Dedifferentiated amniotic fluid mesenchymal stem cell (primary cell): ENCODE data around the gene TNIK.
A peak's percentile ranks its signal among the peaks of the same experiment; 100 is the strongest.

Experiments used
- DNase-seq: peaks from one replicate; pipeline ENCODE4 v3.0.0-alpha.2; 2016; ENCODE audit errors: extremely low spot score

Gene TNIK

GRCh38 chr3:171192176-171192854 is 267.9 kb downstream of the TNIK start:
- peak; percentile 26 for DNase-seq

- no peak for DNase-seq
These were observed 269.5 kb downstream of the TNIK start for GRCh38 chr3:171190668-171191067.

- DNase-seq: no peak
These were observed 270.7 kb downstream of the TNIK start for GRCh38 chr3:171189394-171190080.

DNA sequence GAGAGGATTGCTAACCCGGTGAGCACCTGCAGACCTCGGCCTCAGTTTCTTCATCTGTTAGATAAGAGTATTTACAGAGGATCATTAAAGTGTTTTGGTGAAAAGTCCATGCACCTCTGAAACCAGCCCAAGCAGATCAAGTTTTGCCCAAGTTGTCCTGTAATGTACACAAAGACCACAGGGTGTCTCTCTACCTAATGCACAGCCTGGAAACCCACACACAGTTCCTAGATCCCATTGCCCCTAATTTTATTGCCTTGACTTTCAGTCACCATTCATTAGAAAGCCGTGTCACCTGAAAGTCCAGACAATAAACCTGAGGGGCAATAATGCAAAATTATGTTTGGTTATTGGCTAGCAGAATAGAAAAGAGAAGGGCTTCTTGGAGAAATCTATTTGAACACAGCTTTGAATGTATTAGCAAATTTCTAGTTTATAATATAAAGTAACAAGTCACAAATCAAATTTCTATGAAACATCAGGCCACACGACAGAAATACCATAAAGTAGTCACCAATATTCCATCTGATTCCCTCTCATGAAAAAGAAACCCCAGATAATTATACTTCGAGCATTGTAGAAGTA is 272.4 kb downstream of the TNIK start:
- DNase-seq: peak; percentile 45

DNA sequence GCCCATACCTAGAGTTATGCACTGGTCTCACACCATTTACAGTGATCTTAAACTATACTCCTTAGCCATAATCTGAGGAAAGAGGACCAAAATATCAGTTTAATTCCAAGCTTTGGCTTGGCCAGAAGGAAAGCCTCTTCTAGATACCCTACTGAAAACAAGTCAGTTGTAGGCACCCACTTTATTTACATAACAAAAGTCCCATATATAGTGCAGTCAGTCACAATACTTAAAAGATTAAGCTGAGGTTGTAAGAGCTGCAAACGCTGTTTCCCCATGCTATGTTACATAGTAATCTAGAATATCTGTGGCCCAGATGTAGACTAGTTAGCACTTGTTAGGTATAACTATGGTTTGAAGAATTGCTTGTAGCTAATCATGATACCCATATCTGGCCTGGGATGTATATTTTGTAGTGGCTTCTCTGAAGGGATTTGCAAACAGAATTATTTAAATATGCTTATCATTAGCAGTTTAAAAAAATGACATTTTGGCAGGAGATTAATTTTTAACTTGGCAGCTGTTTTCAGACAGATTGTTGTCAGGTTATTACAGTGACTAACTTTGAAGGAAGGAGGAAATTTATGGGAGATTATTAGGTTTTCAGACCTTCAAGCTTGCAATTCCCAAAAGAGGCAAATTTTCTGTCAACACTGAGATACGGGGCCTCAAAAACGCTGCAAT is 273.2 kb downstream of the TNIK start:
- no peak for DNase-seq

DNA sequence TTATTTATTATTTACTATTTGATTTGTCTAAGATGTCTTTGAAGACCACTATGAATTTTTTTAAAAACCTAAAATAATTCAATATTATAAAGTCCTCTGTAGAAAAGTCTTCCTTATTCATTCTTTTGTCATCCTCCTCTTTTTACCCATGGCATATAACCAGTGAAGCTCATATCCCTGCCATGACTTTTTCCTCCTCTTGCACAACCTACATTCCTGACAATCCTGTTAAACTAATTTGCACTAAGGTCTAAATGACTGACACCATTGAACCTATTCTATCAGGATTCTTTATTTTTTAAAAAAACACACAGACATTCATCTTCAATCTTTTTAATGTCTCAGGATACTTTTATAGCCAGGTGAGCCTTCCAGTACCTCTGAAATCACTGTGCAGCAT is 273.8 kb downstream of the TNIK start:
- DNase-seq: no peak

DNA sequence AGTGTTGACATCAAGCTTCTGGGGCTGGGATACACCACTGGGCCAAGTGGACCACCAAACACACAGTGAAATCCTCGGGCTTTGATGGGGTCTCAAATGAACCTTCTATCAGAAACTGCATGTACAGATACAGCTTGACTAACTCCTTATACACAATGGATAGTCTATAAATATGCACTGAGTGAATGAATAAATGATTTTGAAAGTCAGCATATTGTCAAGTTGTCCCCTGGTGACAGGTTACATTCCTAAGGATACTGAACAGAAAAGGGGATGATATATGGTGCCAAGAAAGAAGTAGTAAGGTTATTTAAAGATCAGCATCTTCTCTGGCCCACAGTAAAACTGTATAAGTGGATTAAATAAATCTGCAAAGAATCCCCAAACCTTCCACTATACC is 274.2 kb downstream of the TNIK start:
- no peak for DNase-seq

GRCh38 chr3:171184372-171184771 is 275.8 kb downstream of the TNIK start:
- DNase-seq: no peak

- DNase-seq: no peak
These were observed 277.2 kb downstream of the TNIK start for GRCh38 chr3:171183042-171183441.

DNA sequence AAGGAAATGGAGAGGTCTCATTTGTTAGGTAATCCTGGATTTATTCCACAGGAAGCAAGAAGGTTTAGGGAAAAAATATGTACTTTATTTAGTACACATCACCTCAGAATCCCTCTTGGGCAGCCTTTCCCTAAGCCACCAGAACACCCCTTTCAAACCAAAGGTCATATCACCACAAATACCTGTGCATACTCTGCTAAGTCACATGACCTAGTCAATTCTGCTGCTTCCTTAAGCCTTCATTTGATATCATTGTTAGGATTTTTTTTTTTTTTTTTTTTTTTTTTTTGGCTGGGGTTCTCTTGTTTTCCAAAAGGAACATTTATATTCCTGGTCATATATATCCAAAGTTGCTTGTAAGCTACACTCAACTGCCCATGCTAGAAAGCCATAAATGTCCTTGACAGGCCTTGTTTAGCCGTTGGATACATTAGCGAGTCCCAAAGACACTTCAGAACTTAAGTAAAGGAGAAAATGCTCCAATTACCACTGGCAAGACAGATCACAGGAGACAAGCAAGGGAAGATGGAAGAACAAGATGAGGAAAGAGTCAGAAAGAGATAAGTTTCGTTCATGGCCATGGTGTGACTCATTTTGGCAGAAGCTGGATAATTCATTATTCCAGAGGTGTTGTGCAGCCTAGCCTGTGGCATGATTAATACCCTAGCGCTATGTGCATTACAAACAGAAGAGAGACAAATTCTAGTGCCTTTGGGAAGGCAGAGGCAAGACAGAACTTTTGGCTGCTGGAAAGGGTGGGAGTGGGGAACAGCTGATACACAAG is 278.1 kb downstream of the TNIK start:
- DNase-seq: no peak

DNA sequence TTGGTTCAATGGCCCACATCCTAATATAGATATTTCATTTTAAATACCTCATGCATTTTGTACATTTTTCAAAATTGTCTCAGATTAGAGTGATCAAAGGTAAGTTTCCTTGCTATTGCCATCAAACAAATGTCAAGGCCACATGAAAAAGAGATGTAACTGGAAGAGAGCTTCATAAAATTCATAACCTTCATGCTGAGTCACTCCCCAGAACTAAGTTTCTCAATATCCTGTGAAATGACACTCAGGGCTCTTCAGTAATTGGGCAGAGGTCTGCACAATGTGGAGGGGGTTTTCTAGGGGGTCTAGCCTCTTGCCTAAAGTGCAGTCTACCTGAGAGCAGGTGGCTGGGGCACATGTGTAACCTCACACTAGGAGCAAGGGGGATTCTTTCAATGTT is 281.5 kb downstream of the TNIK start:
- no peak for DNase-seq

DNA sequence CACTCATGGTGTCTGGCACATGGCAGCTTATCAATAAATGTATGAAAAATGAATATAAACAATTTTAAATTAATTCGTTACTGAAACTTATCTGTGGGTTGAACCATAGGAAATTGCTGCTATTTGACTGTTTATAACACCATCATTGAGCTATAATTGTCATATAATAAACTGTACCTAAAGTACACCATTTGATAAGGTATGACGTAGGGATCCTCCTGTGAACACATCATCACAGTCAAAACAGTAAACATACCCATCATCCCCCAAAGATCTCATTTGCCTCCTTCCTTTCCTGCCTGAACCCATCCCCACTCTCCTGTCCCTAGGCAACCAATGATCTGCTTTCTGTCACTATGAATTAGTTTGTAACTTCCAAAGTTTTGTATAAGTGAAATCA is 282.7 kb downstream of the TNIK start:
- DNase-seq: no peak

DNA sequence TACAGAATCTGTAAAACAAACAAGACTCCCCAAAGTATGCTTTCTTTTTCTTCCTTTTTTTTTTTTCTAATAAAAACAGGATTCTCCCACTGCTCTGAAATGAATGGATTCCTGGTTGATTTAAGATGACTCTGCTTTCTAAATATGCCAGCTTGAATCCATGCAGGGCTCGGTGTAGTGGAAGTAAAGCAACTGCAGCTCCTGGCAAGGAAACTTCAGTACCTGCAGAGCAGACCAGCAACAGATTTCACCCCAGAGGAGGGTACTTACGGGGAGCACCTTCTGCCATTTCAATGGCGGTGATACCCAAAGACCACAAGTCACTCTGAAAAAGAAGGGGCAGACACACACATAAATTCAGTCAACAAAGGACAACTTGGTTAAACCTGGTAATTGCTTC is 283.1 kb downstream of the TNIK start:
- no peak for DNase-seq

DNA sequence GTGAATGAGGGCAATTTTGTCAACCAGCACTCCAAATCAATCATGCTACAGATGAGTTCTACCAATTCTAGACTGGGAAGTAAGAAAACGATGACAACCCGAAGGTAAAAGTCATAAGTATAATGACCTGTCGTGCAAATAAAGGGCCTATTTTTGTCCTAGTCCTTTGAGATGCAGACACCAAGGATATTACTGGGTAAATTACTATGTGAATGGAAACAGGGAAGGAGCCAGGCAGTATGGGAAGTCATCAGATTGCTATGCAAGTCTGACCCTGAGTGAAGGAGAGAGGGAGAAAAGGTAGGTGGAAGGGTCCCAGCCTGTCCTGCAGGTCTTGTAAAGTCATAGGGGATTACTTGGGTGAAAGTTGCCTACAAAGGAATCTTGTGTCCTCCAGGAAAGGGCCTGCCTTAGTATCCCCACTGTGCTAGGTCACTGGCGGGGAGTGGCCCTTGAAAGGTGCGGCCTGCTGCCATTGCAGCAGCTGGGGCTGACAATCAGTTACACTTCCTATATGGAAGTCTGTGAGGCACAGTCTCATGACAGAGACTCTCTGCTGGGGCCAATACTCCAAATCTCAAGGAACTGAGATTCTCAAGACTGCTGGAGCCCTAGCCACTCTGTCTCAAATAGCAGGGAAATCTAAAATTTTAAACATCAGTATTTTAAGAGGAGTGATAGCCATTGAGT is 283.8 kb downstream of the TNIK start:
- no peak for DNase-seq

DNA sequence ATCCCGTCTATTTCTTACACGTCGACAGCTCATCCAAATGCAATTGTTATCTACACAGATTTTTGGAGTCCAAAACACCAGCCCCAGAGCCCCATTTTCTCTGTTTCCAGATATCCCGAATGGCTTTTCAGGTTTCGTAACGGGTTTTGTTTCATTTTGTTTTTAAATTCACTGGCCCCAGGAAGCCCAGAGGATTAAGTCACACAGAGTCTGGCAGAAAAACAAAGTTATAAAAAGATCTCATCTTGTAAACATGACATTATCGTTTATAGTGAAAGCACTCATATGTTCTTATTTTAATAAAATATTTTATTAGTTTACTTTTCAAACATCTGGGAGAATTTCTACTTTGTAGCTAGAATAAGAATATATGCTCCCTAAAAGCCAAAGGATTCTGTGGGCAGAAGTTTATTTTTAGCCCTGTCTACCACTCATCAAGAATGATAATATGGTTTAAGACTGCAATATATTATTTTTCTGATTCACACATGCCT is 284.4 kb downstream of the TNIK start:
- DNase-seq: peak; percentile 67

DNA sequence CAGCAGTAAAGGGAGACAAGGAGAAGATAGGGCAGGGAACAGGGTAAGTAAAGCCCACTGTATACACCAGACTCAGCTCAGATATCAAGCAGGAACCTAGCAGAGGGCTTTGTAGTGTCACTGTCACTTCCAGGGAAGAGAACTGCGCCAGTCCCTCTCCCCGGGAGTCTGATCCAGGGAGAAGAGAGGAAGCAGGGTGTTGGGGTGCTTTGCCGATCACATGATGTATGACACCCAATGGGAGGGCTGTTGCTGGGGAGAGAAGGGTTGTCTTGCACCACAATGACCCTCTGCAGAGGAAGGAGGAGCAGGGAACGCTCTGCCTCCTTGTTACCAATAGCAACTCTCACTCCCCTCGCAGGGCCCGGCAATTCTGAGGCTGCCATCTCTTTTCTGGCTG is 286.5 kb downstream of the TNIK start:
- DNase-seq: no peak

DNA sequence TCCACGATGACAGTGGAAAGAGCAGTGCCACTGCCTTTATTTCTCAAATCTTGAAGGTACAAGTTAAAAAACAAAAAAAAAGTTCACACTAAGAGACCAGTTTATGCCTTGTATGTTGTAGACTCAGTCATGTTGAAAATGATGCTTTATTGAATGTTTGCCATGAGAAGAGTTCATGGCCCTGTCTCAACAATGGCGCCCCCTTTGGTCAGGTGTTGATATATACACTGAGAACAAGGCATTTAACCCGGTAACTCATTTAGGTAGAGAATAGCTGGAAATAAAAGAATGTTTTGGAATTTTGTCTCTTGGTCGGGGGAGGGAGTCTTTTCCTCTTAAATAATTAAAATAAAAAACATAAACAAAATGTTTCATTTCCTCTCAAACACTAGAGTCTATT is 288.1 kb downstream of the TNIK start:
- no peak for DNase-seq

GRCh38 chr3:171169866-171170265 is 290.3 kb downstream of the TNIK start:
- no peak for DNase-seq

DNA sequence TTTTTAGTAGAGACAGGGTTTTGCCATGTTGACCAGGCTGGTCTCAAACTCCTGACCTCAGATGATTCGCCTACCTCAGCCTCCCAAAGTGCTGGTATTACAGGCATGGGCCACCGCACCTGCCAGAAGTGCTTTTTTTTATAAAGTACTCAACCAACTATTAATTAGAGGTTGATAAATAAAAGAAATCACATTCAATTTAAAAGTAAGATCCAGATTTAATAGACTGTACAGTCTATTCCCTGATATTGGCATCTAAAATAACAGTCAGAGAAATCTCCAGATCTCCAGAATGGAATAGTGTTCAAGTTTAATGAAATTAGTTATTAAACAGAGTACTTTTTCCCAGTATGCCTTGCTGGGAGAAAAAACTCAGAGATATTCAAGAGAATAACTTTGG is 290.8 kb downstream of the TNIK start:
- DNase-seq: no peak

- DNase-seq: no peak
These were observed 291.7 kb downstream of the TNIK start for GRCh38 chr3:171168551-171168950.

DNA sequence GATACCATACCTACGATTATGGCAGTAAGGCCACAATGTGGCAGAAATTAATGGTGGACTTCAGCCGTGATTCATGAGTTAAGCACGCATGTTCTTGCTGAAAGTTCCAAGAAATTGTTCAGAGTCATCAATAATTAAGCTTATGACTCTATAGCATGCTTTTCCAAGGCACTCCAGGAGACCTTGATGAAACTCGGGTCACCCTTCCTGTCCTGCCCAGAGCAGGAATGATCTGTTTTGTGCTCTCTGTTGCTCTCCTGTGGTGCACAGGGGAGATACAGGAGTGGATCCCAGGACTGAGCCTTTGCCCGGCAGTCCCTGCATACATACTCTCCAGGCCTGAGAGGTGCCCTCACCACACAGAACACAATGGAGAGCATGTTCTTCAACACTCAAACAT is 292.1 kb downstream of the TNIK start:
- no peak for DNase-seq
